ENCODE data around the gene SLC6A13.

DNA sequence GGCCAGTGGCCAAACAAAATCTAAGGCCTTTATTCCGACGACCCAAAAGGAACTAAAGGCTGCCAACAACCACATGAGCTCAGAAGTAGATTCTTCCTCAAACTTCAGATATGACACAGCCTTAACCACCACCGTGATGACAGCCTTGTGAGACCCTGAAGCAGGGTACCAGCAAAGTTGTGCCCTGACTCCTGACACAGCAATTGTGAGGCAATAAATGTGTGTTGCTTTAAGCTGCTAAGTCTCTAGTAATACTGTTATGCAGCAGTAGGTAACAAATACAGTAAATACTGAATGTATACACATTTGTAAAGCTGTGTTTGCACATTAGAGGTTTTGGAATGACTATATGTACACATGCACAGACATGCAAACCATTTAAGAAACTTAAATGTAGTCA is 10.7 kb upstream of the SLC6A13 start:
- no peak for TF ChIP-seq EZH2phosphoT487 (IDR thresholded peaks at IDR 0.05; ENCODE audit: borderline replicate concordance, low read depth, low read length)
- TF ChIP-seq, protein P1, sequence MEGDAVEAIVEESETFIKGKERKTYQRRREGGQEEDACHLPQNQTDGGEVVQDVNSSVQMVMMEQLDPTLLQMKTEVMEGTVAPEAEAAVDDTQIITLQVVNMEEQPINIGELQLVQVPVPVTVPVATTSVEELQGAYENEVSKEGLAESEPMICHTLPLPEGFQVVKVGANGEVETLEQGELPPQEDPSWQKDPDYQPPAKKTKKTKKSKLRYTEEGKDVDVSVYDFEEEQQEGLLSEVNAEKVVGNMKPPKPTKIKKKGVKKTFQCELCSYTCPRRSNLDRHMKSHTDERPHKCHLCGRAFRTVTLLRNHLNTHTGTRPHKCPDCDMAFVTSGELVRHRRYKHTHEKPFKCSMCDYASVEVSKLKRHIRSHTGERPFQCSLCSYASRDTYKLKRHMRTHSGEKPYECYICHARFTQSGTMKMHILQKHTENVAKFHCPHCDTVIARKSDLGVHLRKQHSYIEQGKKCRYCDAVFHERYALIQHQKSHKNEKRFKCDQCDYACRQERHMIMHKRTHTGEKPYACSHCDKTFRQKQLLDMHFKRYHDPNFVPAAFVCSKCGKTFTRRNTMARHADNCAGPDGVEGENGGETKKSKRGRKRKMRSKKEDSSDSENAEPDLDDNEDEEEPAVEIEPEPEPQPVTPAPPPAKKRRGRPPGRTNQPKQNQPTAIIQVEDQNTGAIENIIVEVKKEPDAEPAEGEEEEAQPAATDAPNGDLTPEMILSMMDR (conservative IDR thresholded peaks at IDR 0.05; ENCODE audit: low read length): no peak

All from OCI-LY7 (cell line).